ENCODE data around the gene TIAM2.

Gene TIAM2

DNA sequence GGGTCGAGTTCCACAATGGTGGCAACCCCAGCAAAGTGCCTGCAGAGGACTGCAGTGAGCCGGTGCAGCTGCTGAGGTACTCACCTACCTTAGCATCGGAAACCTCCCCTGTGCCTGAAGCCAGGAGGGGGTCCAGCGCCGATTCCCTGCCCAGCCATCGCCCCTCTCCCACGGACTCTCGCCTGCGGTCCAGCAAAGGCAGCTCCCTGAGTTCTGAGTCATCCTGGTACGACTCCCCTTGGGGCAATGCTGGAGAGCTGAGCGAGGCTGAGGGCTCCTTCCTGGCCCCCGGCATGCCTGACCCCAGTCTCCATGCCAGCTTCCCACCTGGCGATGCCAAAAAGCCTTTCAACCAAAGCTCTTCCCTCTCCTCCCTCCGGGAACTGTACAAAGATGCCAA is 134.6 kb downstream of the TIAM2 start:
- no peak overlapping the region for H3K27ac ChIP-seq (replicated peaks)
- no peak overlapping the region for H3K4me3 ChIP-seq (replicated peaks; ENCODE audit: insufficient read depth, low read length)
- no peak for TF ChIP-seq SPI1 (IDR thresholded peaks at IDR 0.05; ENCODE audit: borderline replicate concordance, low read depth)
- TF ChIP-seq CTCF (IDR thresholded peaks at IDR 0.05; ENCODE audit: insufficient read depth, low read length) = no peak
- TF ChIP-seq POLR2AphosphoS5 (IDR thresholded peaks at IDR 0.05; ENCODE audit: low read depth) = no peak
- no peak for TF ChIP-seq REST (IDR thresholded peaks at IDR 0.05; ENCODE audit: insufficient replicate concordance, low read depth)
- no peak for TF ChIP-seq GABPA (IDR thresholded peaks at IDR 0.05; ENCODE audit: low read depth)
- H3K27me3 ChIP-seq (ENCODE audit: insufficient read depth, poor library complexity, severe bottlenecking) = peaks cover 2% of the 10 kb centered on the region
- no peak for DNase-seq (ENCODE audit: low read depth in 1 of 2, low spot score in 1 of 2)

- no peak overlapping the region for H3K4me3 ChIP-seq (replicated peaks; ENCODE audit: insufficient read depth, low read length)
- H3K27ac ChIP-seq (replicated peaks) = no peak overlapping the region
- no peak for TF ChIP-seq POLR2AphosphoS5 (IDR thresholded peaks at IDR 0.05; ENCODE audit: low read depth)
- no peak for TF ChIP-seq GABPA (IDR thresholded peaks at IDR 0.05; ENCODE audit: low read depth)
- no peak for DNase-seq (ENCODE audit: low read depth in 1 of 2, low spot score in 1 of 2)
- H3K27me3 ChIP-seq (ENCODE audit: insufficient read depth, poor library complexity, severe bottlenecking) = peaks cover 2% of the 10 kb centered on the region
Measured at GRCh38 chr6:155130161-155130853, 135.2 kb downstream of the TIAM2 start.

GRCh38 chr6:155132617-155133016 is 137.5 kb downstream of the TIAM2 start:
- no peak for DNase-seq (ENCODE audit: low read depth in 1 of 2, low spot score in 1 of 2)
- H3K27me3 ChIP-seq (ENCODE audit: insufficient read depth, poor library complexity, severe bottlenecking) = peaks cover 2% of the 10 kb centered on the region
- H3K4me3 ChIP-seq (replicated peaks; ENCODE audit: insufficient read depth, low read length) = no peak overlapping the region
- no peak for TF ChIP-seq SPI1 (IDR thresholded peaks at IDR 0.05; ENCODE audit: borderline replicate concordance, low read depth)
- no peak for TF ChIP-seq GABPA (IDR thresholded peaks at IDR 0.05; ENCODE audit: low read depth)
- no peak for TF ChIP-seq CTCF (IDR thresholded peaks at IDR 0.05; ENCODE audit: insufficient read depth, low read length)
- no peak for TF ChIP-seq REST (IDR thresholded peaks at IDR 0.05; ENCODE audit: insufficient replicate concordance, low read depth)
- TF ChIP-seq POLR2AphosphoS5 (IDR thresholded peaks at IDR 0.05; ENCODE audit: low read depth) = no peak
- H3K27ac ChIP-seq (replicated peaks) = no peak overlapping the region

DNA sequence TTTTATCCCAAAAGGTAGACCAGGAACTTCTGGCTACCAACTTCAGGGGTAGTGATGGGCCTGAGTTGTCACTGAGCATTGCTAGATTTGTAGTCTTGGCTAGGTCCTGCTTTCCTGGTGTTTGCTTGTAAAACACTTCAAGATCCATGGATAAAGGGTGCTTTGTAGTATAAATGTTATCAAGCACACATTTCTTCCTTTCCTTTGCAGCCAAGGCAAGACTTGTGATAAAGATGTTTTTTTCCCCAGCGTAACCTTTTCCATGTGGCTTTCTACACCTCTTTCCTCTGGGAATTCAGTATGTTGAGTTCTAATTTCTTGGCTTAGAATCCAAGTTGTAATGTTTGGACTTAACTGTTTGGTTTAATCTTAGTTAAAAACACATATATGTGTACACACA is 145.9 kb downstream of the TIAM2 start:
- Histone ChIP-seq H3K4me3 (replicated peaks; ENCODE audit: insufficient read depth, low read length) (no peak overlapping the region), H3K27ac (replicated peaks) (no peak overlapping the region), H3K27me3 (ENCODE audit: insufficient read depth, poor library complexity, severe bottlenecking) (no peaks in the 10 kb centered on the region)
- no peak for DNase-seq (ENCODE audit: low read depth in 1 of 2, low spot score in 1 of 2)
- TF ChIP-seq POLR2AphosphoS5 (IDR thresholded peaks at IDR 0.05; ENCODE audit: low read depth) (no peak), CTCF (IDR thresholded peaks at IDR 0.05; ENCODE audit: insufficient read depth, low read length) (no peak), GABPA (IDR thresholded peaks at IDR 0.05; ENCODE audit: low read depth) (no peak), SPI1 (IDR thresholded peaks at IDR 0.05; ENCODE audit: borderline replicate concordance, low read depth) (no peak), REST (IDR thresholded peaks at IDR 0.05; ENCODE audit: insufficient replicate concordance, low read depth) (no peak)
